ES-I3 (cell line): ENCODE measurements around the gene KIF5B.
"Not testable (repeated sequence)": the region's sequence is repeated elsewhere in the genome, so short reads cannot be mapped to it uniquely, and the experiment has no call there.

Experiments used
- H3K36me3 ChIP-seq: 2 replicates; pipeline ENCODE4 v1.6.1; 2013; ENCODE audit warnings: mild to moderate bottlenecking, low read length, control low read depth, moderate library complexity; ENCODE audit not compliant: insufficient read depth
- H3K4me1 ChIP-seq: 2 replicates; pipeline ENCODE4 v1.6.1; 2013; ENCODE audit warnings: mild to moderate bottlenecking, control low read depth, low read length; ENCODE audit not compliant: insufficient read depth
- H3K9ac ChIP-seq: 2 replicates; pipeline ENCODE4 v1.6.1; 2013; ENCODE audit warnings: low read depth, mild to moderate bottlenecking, low read length, moderate library complexity
- H3K9me3 ChIP-seq: 2 replicates; pipeline ENCODE4 v1.6.1; 2013; ENCODE audit warnings: mild to moderate bottlenecking, low read length, moderate library complexity; ENCODE audit not compliant: control insufficient read depth, insufficient read depth

Gene KIF5B

GRCh38 chr10:32072025-32072800 is 16.0 kb upstream of the KIF5B start:
- Histone ChIP-seq H3K4me1 (peaks cover 15% of the 10 kb centered on the region), H3K9ac (no peak overlapping the region), H3K9me3 (no peaks in the 10 kb centered on the region), H3K36me3 (no peaks in the 10 kb centered on the region)

DNA sequence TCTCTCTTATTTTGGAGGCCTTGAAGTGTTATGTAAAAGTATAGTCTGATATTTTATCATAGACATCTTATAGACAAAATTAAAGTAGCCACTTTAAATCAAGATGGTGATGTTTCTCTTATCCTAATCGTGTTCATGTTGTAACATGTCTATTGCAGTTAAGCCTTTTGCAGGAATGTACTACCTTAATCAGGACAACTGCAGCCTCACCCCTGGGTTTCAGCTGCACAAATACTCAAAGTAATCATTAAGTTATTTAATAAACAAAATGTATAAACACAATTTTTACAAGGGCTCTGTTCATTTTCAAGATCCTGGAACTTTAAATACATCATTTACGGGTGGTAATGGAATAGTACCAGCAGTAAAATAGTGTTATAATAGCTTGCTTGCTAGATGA is 14.4 kb upstream of the KIF5B start:
- Histone ChIP-seq H3K4me1 (peaks cover 15% of the 10 kb centered on the region), H3K36me3 (no peaks in the 10 kb centered on the region), H3K9ac (no peak overlapping the region), H3K9me3 (no peaks in the 10 kb centered on the region)

- Histone ChIP-seq H3K36me3 (no peaks in the 10 kb centered on the region), H3K9ac (no peak overlapping the region), H3K4me1 (peaks cover 15% of the 10 kb centered on the region), H3K9me3 (no peaks in the 10 kb centered on the region)
Measured at GRCh38 chr10:32068569-32068968, 12.3 kb upstream of the KIF5B start.

DNA sequence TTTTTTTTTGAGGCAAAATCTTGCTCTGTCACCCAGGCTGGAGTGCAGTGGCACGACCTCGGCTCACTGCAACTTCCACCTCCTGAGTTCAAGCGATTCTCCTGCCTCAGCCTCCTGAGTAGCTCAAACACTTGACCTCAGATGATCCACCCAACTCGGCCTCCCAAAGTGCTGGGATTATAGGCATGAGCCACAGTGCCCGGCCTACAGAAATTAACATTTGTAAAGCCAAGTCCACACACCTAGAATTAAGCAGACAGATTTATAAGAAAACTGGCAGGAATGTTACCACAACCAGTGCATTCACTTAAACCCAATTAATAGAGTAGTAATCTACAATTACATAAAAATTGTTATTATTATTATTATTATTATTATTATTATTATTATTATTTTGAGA is 11.7 kb upstream of the KIF5B start:
- peaks cover 13% of the 10 kb centered on the region for H3K4me1 ChIP-seq
- not testable (repeated sequence) for H3K9me3 ChIP-seq, H3K36me3 ChIP-seq, H3K9ac ChIP-seq

DNA sequence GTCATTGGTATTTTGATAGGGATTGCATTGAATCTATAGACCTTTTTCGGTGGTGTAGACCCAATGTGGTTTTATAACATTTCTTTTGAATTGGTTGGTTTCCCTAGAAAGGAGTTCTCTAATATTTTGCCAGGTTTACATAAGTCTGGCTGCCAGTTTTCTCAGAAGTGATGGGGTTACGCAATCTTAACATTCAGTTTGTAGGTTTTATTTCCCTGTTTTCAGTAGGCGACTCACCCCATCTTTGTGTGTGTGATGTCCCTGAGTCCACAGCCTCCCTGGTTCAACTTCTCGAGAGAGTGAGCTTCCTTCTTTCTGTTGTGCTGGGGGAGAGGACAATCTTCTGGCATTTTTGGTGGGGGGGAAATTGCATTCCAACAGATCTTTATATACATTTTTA is 9.6 kb upstream of the KIF5B start:
- Histone ChIP-seq H3K36me3 (no peaks in the 10 kb centered on the region), H3K9me3 (no peaks in the 10 kb centered on the region), H3K4me1 (no peaks in the 10 kb centered on the region), H3K9ac (no peak overlapping the region)

DNA sequence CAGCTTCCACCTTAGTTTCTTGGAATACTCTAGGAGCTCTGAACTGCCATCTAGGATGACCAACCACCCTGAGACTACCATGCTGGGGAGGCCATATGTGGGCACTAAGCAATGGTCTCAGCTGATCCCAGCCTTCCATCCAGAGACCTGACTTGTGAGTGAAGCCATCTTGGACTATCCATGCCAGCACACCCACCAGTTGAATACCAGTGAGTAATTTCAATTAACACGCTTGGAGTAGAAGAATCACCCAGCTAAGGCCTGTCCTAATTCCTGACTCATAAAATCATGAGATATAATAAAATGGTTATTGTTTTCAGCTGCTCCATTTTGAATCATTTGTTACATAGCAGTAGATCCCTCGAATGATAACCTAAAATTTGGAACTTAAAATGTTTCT is 5.2 kb upstream of the KIF5B start:
- Histone ChIP-seq H3K9ac (no peak overlapping the region), H3K9me3 (no peaks in the 10 kb centered on the region), H3K36me3 (no peaks in the 10 kb centered on the region), H3K4me1 (no peaks in the 10 kb centered on the region)

DNA sequence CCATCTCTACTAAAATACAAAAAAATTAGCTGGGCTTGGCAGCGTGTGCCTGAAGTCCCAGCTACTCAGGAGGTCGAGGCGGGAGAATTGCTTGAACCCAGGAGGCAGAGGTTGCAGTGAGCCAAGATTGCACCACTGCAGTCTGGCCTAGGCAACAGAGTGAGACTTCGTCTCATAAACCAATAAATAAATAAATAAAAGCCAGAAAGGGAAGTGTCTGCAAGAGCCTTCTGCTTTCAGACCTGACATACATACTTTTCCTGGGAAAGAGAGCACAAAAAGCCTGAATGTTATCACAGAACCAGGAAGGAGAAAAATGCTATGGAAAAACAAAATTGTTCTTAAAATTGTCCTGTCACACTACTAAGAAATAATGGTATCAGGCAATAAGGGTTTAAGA is 4.1 kb upstream of the KIF5B start:
- Histone ChIP-seq H3K4me1 (no peaks in the 10 kb centered on the region), H3K9me3 (no peaks in the 10 kb centered on the region), H3K9ac (no peak overlapping the region), H3K36me3 (no peaks in the 10 kb centered on the region)

GRCh38 chr10:32059472-32059871 is 3.2 kb upstream of the KIF5B start:
- Histone ChIP-seq H3K36me3 (no peaks in the 10 kb centered on the region), H3K9ac (no peak overlapping the region), H3K9me3 (no peaks in the 10 kb centered on the region), H3K4me1 (no peaks in the 10 kb centered on the region)

- Histone ChIP-seq H3K36me3 (no peaks in the 10 kb centered on the region), H3K9me3 (no peaks in the 10 kb centered on the region), H3K4me1 (peaks cover 11% of the 10 kb centered on the region), H3K9ac (peak overlapping the region; percentile 80; the same call in 1 of the 2 replicates)
Measured at GRCh38 chr10:32057036-32057372, 779 bp upstream of the KIF5B start.

GRCh38 chr10:32055478-32056135 is 618 bp downstream of the KIF5B start:
- H3K4me1 ChIP-seq: peaks cover 15% of the 10 kb centered on the region
- H3K9ac ChIP-seq: peak overlapping the region; percentile 80
- no peaks in the 10 kb centered on the region for H3K9me3 ChIP-seq

DNA sequence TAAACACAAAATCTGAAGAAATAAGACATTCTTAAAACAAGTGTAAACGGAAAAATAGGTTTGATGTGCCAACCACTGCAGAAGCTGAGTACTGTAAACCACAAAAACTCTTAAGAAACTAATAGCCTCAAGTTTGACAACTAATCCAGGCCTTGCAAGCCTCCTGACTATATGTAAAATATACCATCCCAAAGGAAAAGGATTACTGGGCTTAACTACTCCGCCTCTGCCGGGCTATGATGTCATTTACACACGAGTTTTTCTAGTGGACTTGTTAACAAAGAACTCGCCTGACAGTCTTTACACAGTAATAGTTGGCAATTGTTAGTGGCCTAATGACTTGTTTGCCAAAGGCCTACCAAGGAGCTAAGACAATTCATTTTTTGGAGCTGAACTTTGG is 2.1 kb downstream of the KIF5B start:
- Histone ChIP-seq H3K9ac (peak overlapping the region; percentile 80; the same call in 1 of the 2 replicates), H3K36me3 (no peaks in the 10 kb centered on the region), H3K4me1 (peaks cover 28% of the 10 kb centered on the region), H3K9me3 (no peaks in the 10 kb centered on the region)

More at GRCh38 chr10:32055478-32056135, 618 bp downstream of the KIF5B start:
- H3K36me3 ChIP-seq: no peaks in the 10 kb centered on the region

DNA sequence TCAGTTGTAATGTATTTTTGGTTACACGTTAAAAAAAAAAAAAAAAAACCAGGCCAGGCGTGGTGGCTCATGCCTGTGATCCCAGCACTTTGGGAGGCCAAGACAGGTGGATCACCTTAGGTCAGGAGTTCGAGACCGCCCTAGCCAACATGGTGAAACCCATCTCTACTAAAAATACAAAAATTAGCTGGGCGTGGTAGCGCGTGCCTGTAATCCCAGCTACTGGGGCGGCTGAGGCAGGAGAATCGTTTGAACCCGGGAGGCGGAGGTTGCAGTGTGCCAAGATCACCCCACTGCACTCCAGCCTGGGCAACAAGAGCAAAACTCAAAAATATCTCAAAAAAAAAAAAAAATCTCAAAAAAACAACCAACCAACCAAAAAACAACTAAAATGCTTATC is 2.8 kb downstream of the KIF5B start:
- Histone ChIP-seq H3K9ac (peak overlapping the region; percentile 80; the same call in 1 of the 2 replicates), H3K4me1 (peaks cover 28% of the 10 kb centered on the region)
- H3K36me3 ChIP-seq, H3K9me3 ChIP-seq: not testable (repeated sequence)

- Histone ChIP-seq H3K9me3 (no peaks in the 10 kb centered on the region), H3K9ac (no peak overlapping the region), H3K4me1 (peaks cover 28% of the 10 kb centered on the region), H3K36me3 (peaks cover 5% of the 10 kb centered on the region; the same call in 1 of the 2 replicates)
Measured at GRCh38 chr10:32051926-32052325, 4.3 kb downstream of the KIF5B start.

- Histone ChIP-seq H3K4me1 (peaks cover 28% of the 10 kb centered on the region), H3K36me3 (peaks cover 5% of the 10 kb centered on the region; the same call in 1 of the 2 replicates), H3K9ac (peak overlapping the region; percentile 16; the same call in 1 of the 2 replicates), H3K9me3 (no peaks in the 10 kb centered on the region)
Measured at GRCh38 chr10:32050177-32050576, 6.0 kb downstream of the KIF5B start.

- peaks cover 5% of the 10 kb centered on the region; the same call in 1 of the 2 replicates for H3K36me3 ChIP-seq
- no peak overlapping the region for H3K9ac ChIP-seq
- H3K9me3 ChIP-seq: no peaks in the 10 kb centered on the region
- peaks cover 28% of the 10 kb centered on the region for H3K4me1 ChIP-seq
Measured at GRCh38 chr10:32049113-32049512, 7.1 kb downstream of the KIF5B start.
